ENCODE results near the gene RABGEF1.

DNA sequence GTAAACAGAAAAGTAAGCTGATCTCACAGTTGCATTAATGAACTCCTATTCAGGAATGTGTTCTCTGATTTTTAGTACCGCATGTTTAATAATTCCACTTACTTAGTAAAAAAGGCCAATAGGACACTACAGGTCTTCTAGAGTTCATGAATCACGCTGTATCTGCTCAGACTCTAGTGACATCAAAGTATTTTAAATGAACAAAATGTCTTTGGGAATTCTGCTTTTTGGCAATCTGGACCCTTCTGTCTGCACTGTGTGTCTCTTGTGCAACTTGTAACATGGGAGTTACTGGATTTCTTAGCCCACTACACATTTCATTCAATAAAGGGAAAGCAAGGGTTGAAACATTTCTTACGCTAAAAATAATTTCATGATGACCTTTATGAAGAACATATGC lies 50.2 kb downstream of the RABGEF1 start:
- TF ChIP-seq EZH2 (IDR thresholded peaks at IDR 0.05; ENCODE audit: insufficient read depth, poor library complexity, severe bottlenecking) (no peak), EZH2phosphoT487 (IDR thresholded peaks at IDR 0.05; ENCODE audit: insufficient read depth, low read depth) (no peak)
